HepG2 (cell line): Measurements from ENCODE around the gene CA9. TPM values are rescaled to one million over a fixed set of nuclear protein-coding genes. Genes with fewer than 3 reads are reported as not detected.
A peak's percentile ranks its signal among the peaks of the same experiment; 100 is the strongest.

Experiments used
- BRF2 ChIP-seq: sonication (generic); formaldehyde crosslinking; IDR thresholded peaks from 2 replicates; pipeline ENCODE4 v1.8.1; 2022; ENCODE audit warnings: mild to moderate bottlenecking, missing genetic modification reagents
- CEBPG ChIP-seq: IDR thresholded peaks from 2 replicates; pipeline ENCODE4 v1.6.1; 2016
- DZIP1 ChIP-seq: sonication (generic); formaldehyde crosslinking; IDR thresholded peaks from 2 replicates; pipeline ENCODE4 v1.5.0; 2020; ENCODE audit warnings: mild to moderate bottlenecking, missing genetic modification reagents
- ELF3 ChIP-seq: IDR thresholded peaks from 2 replicates; pipeline ENCODE4 v1.6.1; 2016; ENCODE audit warnings: missing genetic modification reagents, missing compliant biosample characterization
- HNRNPUL1 ChIP-seq: fragments of 200-400 bp; formaldehyde crosslinking; IDR thresholded peaks from 2 replicates; pipeline ENCODE4 v1.6.1; 2017; ENCODE audit warnings: low read depth, mild to moderate bottlenecking, low read length, moderate library complexity
- IKZF5 ChIP-seq: IDR thresholded peaks from 2 replicates; pipeline ENCODE4 v1.6.1; 2018; ENCODE audit warnings: missing genetic modification reagents, mild to moderate bottlenecking, missing compliant biosample characterization
- KLF11 ChIP-seq: IDR thresholded peaks from 2 replicates; pipeline ENCODE4 v1.6.1; 2016; ENCODE audit warnings: missing compliant biosample characterization
- MED13 ChIP-seq: sonication (generic); formaldehyde crosslinking; IDR thresholded peaks from 2 replicates; pipeline ENCODE4 v1.5.0; 2020; ENCODE audit warnings: missing genetic modification reagents
- MYNN ChIP-seq: sonication (generic); formaldehyde crosslinking; IDR thresholded peaks from 2 replicates; pipeline ENCODE4 v1.4.0; 2020; ENCODE audit warnings: mild to moderate bottlenecking, low read depth, missing genetic modification reagents
- NFRKB ChIP-seq: fragments of 450-650 bp; IDR thresholded peaks from 2 replicates; pipeline ENCODE4 v1.6.1; 2017
- NR0B2 ChIP-seq: sonication (generic); formaldehyde crosslinking; IDR thresholded peaks from 2 replicates; pipeline ENCODE4 v1.4.0; 2020; ENCODE audit warnings: mild to moderate bottlenecking, missing genetic modification reagents
- PRDM4 ChIP-seq: sonication (generic); formaldehyde crosslinking; IDR thresholded peaks from 2 replicates; pipeline ENCODE4 v1.9.0; 2021; ENCODE audit warnings: missing genetic modification reagents, borderline replicate concordance
- TEAD2 ChIP-seq: sonication (generic); formaldehyde crosslinking; IDR thresholded peaks from 2 replicates; pipeline ENCODE4 v1.9.0; 2021; ENCODE audit warnings: missing genetic modification reagents
- ZC3H4 ChIP-seq: sonication (generic); formaldehyde crosslinking; IDR thresholded peaks from 2 replicates; pipeline ENCODE4 v1.4.0; 2020; ENCODE audit warnings: missing genetic modification reagents, borderline replicate concordance
- ZFP1 ChIP-seq: IDR thresholded peaks from 2 replicates; pipeline ENCODE4 v1.6.1; 2016
- ZNF468 ChIP-seq: sonication (generic); formaldehyde crosslinking; IDR thresholded peaks from 2 replicates; pipeline ENCODE4 v1.8.0; 2022; ENCODE audit warnings: mild to moderate bottlenecking, moderate library complexity, missing genetic modification reagents
- ZNF773 ChIP-seq: sonication (generic); formaldehyde crosslinking; IDR thresholded peaks from 2 replicates; pipeline ENCODE4 v1.4.0; 2020; ENCODE audit warnings: missing genetic modification reagents, borderline replicate concordance
- polyA plus RNA-seq, 8 experiments: library from polyadenylated mRNA; depleted of rRNA in 3 of 8; stranded (reverse) in 7 of 8; unstranded in 1 of 8; fragments of >200 nt; fragmentation: Illumina TruSeq in 4 of 8; extraction: Trizol in 4 of 8; gene quantifications; 2 replicates each; pipeline versions ENCODE4 v1.2.1 to v1.2.3, GENCODE V29; 2011 to 2016; ENCODE audit warnings: low read depth in 4 of 8, missing spikeins in 1 of 8, mixed read lengths in 1 of 8; ENCODE audit not compliant: insufficient read depth in 1 of 8
- total RNA-seq, 5 experiments: library from RNA; depleted of rRNA; stranded (reverse); fragments of >200 nt; fragmentation: Illumina TruSeq; extraction: Trizol; gene quantifications; 2 replicates each; pipeline ENCODE4 v1.2.3, GENCODE V29; 2016; ENCODE audit warnings: low read depth in 1 of 5

The CA9 gene
- total and polyA plus RNA-seq, 2 of the 13 experiments (the other 11 are each of a cell fraction or from before 2014, with no cell fraction given) = 0.13 to 152 TPM

- TF ChIP-seq NR0B2 (CRISPR knock-in tag) (peak; percentile 80; the same call in 1 of the 2 replicates), HNRNPUL1 (no peak), ZC3H4 (CRISPR knock-in tag) (no peak), BRF2 (CRISPR knock-in tag) (peak; percentile 100), TEAD2 (peak; percentile 93), ZNF773 (CRISPR knock-in tag) (0 out of 2 replicates have a peak, but pooled peaks have one; percentile 80), MED13 (CRISPR knock-in tag) (peak; percentile 67; the same call in 1 of the 2 replicates), IKZF5 (CRISPR knock-in tag) (peak; percentile 98), PRDM4 (no peak), CEBPG (CRISPR knock-in tag) (peak; percentile 58), ELF3 (CRISPR knock-in tag) (peak; percentile 97), ZNF468 (CRISPR knock-in tag) (peak; percentile 28; the same call in 1 of the 2 replicates), MYNN (CRISPR knock-in tag) (no peak), NFRKB (no peak), ZFP1 (CRISPR knock-in tag) (peak; percentile 95), DZIP1 (CRISPR knock-in tag) (peak; percentile 94; the same call in 1 of the 2 replicates), KLF11 (CRISPR knock-in tag) (peak; percentile 87; the same call in 1 of the 2 replicates)
Measured at GRCh38 chr9:35657546-35658136, 16.1 kb upstream of the CA9 start, which contains the start of gene RMRP (continued).
